ENCODE data around the gene SMYD3.
"Not testable (repeated sequence)": the region's sequence is repeated elsewhere in the genome, so short reads cannot be mapped to it uniquely, and the experiment has no call there.

SMYD3 gene

DNA sequence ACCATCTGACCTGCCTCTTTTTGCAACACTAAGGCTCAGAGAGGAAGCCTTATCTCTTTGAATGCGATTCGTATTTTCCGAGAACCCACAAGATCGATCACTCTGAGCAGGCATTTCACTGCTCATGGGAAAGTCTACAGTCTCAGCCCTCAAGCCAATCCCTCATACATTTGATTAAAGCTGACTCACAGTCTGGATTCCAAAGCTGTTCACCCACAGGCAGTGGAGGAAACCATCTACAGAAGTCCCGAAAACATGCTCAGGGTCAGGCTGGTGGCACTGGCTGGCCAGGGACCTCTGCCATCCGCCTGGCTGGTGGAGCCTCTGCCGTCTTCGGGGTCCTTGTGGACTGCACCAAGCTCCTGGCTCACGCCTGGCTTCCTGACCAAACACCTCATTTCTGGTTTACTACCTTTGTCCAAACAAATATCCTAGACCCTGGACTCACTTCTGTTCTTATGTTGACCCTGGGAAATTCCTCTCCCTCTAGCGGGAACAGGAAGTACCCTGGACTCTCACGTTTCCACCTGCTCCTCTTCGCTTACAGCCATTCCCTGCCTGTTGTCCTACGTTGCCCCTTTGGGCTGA, 650.0 kb downstream of the SMYD3 start:
- no peak for DNase-seq

DNA sequence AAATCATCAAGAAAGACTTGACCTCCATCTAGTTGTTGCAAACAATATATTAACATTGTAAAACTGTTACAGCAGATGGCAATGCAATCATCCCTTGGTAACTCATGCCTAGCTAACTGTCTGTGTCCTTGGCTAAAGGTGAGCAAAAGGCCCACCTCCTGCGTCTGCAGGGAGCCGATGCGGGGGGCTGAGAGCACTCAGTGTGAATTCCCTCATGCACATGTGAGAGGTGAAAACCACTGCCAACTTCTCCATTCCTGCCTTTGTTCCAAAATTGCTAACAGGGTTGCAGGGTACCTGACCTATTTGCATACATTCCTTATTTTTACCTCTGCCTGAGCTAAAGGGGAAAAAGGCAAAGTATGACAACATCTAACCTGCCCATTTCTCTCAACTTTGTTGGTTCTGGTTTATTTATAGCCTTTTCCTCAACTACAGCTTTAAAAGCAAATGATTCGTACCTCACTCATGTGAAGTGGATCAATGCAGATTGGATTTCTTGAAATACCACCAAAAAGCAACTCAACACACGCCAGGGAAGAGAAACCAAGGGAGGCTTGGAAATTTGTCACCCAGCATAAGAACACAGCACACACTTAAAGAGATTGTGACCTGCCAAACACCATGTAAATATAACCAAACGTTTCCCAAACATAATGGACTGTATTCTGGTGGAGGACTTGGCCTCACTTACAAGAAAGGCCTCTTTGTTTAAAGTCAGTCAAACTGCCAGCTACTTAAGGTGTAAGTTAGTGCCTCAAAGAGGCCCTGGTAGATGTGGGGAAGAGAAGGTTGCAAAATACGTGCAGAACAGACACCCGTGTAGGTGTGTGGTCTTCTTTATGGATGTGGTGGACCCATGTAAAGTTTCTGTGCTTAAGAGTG, 651.0 kb downstream of the SMYD3 start:
- no peak for DNase-seq

DNA sequence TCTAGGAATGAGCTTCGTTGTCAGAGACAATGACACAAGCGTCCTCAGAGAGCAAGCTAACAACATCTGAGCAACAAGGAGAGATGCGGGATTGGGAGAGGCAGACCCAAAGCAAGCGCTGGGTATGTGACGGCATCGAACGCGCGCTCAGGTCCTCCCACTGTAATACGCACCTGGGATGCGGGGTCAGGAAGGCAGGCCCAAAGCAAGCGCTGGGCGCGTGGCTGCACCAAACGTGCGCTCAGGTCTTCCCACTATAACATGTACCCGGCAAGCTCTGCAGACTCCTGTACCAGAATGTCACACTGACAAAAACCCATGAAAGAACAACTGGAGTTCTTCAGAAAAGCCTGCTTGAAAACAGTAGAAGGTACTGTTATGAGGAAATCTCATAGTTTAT, 653.8 kb downstream of the SMYD3 start:
- DNase-seq = no peak

DNA sequence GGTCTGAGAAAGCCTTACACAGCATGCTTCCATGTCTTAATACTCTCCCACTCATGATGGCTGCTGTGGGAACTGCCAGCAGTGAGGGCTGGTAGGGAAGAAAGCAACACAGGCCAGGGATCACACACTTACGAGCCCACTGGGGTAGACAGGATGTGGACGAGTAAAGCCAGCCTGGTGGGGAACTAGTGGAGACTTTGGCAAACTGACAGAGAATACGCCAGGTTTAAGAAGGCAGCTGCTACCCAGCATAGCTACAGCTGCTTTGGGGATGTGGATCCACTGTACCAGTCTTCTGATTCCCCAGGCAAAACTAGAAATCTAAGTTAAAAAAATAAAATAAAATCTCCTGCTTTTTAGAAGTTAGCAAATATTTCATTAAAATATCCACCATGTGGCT, 664.0 kb downstream of the SMYD3 start:
- no peak for DNase-seq

DNA sequence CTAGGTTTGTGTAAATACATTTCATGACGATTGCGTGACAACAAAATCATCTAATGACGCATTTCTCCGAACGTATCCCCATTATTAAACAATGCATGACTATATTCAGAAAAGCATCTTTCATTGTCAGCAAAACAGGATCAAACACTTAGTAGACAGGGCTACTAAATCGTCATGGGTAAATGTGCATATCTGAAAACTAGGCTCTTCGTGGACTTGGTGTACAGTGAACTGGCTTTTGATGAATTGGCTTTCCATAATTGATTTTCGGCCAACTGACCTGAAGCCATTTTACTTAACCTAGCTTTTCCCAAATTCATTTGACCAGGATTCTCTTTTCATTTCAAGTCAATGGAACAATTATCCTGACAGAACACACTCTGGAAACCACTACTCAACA, 665.0 kb downstream of the SMYD3 start:
- DNase-seq = no peak

DNA sequence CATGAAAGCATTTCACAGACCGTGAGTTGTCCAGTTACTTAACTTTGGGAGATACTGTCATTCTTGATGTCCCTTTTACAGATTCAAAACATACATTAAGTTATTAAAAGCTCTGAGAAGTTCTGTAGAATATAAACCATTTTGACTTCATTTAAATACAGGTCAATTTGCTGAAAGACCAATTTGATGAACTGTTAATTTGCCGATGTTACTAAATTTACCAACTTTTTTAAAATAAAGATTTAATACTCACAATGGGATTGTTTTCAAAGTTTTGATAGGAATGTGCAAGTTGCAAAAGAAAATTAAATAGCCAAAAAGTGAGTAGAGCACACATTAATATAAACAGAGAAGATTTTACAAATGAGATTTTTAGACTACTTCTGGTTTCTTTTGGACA, 666.1 kb downstream of the SMYD3 start:
- no peak for DNase-seq

DNA sequence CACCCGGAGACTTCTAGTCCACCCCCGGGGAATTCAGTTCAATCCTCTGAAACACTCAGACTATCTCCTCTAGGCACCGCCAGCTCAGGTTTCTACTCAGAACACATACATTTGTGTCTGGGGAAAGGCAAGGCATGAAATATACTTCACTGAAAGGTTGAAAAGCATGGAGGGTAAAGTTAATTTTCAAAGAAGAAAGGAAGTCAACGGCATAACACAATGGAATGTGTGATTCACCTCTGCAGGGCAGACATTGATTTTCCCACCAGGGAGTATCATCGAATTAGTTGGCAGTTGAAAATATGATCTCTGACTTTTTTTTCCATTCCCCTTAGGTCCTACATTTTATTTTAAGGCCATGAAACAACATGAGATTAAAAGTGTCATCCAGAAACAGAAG, 669.4 kb downstream of the SMYD3 start:
- DNase-seq = no peak

DNA sequence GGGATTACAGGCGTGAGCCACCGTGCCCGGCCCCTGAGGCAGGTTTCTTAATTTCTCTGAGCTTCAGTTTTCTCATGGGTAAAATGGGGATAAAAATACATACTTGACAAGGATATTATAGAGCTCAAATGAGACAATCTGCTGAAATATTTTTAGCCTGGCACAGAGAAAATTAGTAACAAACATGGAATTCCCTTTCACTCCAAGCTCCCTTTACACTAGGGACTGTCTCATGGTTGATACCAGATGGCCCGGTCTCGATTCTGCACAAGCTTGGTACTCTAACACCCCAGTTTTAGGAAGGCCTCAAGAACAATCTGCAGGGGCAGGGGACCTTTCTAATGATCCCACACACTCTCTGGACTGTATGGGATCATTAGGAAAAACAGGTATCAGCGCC, 671.7 kb downstream of the SMYD3 start:
- no peak for DNase-seq

DNA sequence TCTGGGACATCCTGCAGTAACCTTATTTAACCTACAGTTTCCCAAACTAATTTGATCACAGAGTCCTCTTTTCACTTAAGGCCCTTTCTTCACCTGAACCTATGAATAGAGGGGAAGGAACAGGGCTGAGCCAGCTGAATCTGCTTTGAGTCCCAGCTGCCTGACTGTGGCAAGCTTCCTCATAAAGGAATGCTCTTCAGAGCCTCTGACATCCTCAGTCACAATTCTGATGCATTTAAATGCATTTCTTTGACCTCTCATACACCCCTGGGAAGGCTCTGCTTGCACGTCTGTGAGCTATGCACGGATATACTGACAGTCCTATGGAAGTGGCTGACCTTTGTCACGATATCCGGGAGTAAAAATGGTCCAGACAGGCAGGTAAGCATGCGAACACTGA, 673.1 kb downstream of the SMYD3 start:
- no peak for DNase-seq

DNA sequence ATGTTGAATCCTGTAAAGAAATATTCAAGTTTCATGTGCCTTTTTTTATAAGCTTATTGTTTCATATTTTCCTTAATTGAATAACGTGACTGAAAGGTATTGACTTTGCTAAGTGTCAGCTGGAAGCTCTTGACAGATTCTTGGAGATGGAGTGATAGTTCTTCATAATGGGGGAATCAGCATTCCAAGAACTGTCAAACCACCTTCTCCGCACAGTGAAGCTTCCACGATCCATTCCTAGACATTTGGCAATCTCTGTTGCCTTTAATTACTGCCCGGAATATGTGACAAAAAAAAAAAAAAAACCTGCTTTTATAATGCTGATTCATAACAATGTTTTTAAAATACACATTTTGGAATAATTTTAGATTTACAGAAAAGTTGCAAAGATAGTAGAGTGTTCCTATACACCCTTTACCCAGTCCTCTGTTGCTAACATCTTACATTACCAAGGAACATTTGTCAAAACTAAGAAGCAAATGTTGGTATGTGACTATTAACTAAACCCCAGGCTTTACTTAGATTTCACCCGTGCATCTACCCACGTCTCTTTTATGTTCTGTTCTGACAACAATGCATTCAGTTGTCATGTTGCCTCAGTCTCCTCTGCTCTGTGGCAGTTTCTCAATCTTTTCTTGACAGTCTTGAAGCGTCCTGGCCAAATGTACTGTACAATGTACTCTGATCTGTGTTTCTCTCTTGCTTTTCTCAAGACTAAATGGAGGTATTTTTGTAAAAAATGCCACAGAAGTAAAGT, 674.1 kb downstream of the SMYD3 start:
- DNase-seq = no peak

DNA sequence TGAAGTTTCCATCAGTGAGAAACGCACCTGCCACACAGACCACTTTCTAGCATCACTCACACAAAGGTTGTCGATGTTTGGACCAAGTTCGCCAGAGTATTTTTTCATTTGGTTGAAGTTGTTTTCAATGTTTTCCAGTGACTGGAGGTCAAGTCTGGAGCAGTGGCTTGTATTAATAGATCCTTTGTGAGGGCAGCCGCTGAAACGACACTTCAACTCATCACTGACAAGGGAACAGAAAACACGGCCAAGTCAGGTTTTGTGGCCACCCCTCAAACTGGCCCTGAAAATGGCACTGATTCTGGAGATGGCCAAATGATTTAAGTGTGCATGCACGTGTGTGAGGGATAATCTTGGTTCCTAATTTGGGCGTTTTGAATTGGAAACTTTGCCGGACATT, 675.6 kb downstream of the SMYD3 start:
- DNase-seq = no peak

DNA sequence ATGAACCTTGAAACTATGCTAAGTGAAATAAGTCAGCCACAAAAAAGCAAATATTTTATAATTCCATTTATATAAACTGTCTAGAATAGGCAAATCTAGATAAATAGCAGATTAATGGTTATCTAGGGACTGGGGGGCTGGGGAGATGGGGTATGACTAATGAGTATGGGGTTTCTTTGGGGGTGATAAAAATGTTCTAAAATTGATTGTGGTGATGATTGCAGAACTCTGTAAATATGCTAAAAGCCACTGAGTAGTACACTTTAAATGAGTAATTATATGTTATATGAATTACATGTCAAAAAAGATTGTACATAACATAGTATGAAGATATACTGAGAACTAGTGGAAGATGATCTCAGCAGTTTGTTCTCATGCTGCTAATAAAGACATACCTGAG, 677.3 kb downstream of the SMYD3 start:
- no peak for DNase-seq

DNA sequence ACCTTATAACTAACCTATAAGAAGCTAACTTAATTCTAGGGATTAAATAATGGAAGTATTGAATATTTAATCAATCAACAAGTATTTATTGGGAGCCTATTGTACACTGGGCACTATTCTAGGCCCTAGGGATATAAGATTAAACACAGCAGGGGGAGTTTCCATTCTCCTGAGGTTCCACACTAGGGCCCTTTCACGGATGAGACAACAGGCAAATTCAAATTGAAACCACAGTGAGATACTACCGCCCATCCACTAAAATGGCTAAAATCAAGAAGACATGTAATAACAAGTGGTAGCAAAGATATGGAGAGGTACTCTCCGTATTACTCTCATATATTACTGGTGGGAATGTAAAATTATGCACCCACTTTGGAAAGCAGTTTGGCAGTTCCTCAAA, 677.9 kb downstream of the SMYD3 start:
- no peak for DNase-seq

DNA sequence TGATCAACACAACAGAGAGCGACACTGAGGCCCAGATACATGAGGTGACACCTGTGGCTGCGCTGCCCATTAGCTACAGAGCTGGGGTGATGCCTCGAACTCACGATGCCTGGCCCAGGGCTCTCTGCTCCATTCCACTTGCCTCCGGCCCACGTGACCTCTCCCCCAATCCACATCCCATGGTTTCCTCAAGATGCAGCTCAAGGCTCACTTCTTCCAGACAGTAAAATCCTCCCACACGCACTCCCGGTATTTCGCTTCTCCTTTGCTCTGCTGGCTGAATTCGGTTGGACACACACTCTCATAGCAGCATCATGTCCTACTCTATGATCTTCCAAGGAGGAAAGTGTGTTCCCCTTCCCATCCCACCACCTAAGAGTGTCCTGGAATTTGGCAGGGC, 679.8 kb downstream of the SMYD3 start:
- no peak for DNase-seq

DNA sequence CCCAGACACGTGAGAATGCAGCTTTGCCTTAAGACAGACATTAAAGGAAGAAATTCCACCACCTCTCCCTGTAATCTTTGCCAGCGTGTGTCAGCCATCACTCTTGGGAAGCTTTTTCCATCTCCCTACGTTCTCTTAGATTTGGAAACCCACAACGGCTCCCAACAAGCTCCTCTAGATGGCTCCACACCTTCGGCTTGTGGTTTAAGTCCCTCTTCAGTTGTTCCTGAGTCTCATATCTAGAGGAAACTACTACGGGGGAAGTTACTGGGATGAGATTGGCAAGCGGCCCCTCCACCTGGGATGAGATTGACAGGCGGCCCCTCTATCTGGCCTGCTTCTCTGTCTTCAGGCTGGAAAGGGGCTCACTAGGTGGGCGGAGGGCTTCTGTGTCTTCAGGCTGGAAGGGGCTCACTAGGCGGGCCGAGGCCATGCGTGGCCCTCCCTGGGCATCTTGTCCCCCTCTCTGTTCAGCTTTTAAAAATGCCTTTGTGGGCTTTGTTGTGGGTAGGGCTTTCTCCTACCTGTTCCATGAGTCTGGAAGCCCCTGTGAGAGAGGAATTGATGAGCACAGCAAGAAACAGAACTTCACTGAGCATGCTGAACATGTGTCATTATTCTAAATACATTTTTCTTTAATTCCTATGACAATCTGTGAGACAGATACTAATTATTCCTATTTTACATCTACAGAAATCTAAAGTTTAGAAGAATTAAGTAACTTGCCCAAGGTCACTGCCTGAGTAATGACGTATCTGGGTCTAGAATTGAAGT, 681.8 kb downstream of the SMYD3 start:
- no peak for DNase-seq

DNA sequence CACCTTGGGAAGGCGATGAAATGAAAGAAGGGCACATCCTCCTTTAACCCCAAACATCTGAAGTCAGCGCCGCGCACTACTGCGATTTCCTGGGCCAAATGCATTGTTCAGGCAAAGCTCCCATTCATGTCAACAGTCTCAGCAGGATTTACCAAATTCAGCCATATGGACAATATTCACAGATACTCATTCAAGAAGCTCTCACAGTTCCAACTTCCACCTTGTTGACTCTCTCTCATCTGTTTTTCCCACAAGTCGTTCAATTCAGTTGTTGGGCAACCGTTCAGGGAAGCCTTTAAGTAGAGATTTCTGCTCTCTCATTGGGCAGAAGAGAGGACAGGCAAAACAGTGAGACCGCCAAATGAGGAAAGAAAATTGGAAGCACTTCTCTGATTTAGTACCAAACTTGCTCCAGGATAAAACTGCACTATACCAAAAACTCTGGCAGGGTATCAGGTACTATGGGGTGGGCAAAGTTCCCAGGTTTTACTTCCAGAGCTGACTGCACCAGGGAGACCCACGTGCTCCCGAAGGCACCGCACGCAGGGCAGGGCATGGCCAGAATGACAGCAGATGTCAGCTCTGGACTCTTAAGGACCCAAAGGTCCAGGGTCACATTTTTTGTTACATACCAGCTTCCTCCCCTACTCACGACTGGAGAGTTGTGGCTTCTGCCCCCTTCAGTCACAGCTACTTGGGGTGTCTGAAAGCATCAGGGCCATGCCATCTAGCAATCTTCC, 683.5 kb downstream of the SMYD3 start:
- no peak for DNase-seq

DNA sequence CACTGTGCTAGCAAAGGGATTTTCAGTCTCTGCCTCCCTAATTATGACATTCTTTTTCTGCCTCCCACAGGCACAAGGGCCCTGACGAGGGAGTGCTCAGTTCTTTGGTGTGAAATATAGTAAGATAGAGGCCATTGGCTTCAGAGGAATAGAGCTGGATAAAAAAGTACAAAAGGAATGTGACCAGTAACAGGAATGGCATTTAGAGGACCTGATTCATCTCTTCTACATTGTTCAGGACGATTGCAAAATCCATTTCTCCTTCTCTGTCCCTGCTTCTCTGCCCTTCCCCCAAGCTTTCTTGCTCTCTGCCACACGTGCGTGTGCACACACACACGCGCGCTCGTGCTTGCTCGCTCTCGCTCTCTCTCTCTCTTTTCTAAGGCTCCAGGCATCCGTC, 684.1 kb downstream of the SMYD3 start:
- no peak for DNase-seq

DNA sequence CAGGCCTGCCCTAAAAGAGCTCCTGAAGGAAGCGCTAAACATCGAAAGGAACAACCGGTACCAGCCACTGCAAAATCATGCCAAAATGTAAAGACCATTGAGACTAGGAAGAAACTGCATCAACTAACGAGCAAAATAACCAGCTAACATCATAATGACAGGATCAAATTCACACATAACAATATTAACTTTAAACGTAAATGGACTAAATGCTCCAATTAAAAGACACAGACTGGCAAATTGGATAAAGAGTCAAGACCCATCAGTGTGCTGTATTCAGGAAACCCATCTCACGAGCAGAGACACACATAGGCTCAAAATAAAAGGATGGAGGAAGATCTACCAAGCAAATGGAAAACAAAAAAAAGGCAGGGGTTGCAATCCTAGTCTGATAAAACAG, 688.7 kb downstream of the SMYD3 start:
- DNase-seq = not testable (repeated sequence)

DNA sequence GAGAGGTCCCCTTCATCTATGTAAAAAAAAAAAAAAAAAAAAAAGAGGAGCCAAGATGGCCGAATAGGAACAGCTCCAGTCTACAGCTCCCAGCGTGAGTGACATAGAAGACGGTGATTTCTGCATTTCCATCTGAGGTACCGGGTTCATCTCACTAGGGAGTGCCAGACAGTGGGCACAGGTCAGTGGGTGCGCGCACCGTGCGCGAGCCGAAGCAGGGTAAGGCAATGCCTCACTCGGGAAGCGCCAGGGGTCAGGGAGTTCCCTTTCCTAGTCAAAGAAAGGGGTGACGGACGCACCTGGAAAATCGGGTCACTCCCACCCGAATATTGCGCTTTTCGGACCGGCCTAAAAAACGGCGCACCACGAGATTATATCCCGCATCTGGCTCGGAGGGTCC, 690.6 kb downstream of the SMYD3 start:
- not testable (repeated sequence) for DNase-seq

DNA sequence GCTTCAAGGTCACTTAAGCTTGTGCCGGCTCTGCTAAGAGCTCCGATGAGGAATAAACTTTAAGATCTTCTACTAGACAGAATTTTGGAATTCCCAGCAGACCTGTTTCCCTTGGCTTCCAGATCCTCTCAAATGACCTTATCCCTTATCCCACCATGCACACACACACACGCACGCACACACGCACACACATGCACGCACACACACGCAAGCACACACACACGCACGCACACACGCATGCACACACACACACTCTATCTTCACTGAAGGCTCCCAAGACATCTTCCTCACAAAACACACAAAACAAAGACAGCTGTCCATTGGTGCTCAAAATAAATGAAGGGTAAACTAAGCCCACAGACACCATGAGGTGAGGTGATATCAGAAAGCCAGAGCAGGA, 692.4 kb downstream of the SMYD3 start:
- DNase-seq = no peak

DNA sequence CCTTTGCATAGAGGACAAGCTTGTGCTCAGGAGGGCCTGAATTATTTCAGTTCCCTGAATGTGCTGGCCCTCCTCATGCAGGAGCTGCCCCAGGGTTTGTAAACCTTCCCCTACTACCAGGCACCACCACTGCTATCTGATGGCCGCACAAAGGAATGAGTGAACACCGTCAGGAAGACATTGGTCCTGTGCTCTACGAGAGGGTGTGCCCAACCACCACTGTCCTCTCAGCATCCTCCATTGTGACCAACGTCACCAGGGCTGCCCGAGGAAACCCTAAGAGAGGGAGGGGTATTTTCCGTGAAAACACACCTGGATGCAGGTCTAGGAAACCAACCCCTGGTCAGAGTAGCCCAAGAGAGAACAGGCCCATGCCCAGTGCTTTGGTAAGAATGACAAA, 694.8 kb downstream of the SMYD3 start:
- no peak for DNase-seq

DNA sequence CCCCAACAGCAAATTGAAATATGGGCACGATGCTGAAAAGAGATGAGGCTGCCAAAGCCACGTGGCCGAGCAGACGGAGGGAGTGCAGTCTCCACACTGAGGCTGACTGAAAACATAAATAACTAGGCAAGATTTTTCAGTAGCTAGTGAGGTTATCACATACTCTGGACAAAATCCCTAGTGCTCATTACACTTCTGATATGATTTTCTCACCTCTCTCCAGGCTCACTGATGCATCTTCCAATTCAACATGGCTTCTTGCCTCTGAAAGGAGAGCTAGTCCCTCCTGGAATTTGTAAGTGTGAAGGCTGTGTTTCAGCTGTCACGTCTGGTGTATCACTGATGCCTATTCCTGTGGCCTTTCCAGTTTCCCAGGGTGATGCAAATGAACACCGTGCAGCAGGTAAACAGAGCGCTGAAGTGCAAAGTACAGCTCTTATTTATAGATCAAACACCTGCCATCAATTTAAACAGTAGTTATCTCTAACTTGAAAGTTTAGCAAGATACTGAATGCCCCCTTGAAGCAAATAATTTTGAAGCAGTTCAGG, 696.2 kb downstream of the SMYD3 start:
- DNase-seq = no peak
